ENCODE results near the gene PPIF.
"Not testable (repeated sequence)": the region's sequence is repeated elsewhere in the genome, so short reads cannot be mapped to it uniquely, and the experiment has no call there.

PPIF gene

GRCh38 chr10:79331709-79332108, 15.6 kb upstream of the PPIF start:
- DNase-seq (ENCODE audit: low read depth): peak; percentile 72

DNA sequence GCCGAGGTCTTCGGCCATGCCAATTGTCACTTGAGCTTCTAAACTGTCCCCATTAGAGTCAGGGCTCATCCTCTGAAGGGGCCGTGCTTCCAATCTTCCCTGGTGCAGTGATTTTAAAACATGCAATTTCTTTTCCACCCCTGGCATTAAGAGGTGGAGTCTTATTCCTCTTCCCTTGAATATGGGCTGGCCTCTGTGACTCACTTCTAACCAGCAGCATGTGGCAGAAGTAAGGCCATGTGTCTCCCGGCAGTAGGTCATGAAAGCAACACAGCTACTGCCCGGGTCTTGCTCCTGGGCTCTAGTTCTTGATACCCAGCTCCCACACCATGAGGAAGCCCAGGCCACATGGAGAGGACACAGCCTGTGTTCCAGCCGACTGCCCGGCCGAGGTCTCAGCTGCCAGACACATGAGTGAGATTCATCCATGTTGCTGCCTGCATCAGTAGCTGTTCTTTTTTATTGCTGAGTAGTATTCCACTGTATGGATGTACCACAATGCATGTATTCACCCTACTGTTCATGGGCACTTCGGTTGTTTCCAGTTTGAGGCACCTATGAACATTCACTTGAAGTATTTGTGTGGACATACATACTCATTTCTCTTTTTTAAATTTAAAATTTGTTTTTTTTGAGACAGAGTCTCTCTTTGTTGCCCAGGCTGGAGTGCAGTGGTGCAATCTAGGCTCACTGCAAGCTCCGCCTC, 14.5 kb upstream of the PPIF start:
- DNase-seq (ENCODE audit: low read depth): not testable (repeated sequence)

DNA sequence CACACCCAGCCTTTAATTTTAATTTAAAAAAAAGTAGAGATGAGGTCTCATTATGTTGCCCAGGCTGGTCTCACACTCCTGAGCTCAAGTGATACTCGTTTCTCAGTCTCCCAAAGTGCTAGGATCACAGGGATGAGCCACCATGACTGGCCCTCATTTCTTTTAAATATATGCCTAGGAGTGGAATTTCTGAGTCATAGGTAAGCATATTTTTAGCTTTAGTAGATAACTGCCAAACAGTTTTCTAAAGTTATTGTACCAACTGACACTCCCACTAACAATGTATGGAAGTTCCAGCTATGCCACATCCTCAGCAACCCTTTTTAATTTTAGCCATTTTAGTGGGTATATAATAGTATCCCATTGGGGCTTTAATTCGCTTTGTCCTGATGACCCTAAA, 13.8 kb upstream of the PPIF start:
- DNase-seq (ENCODE audit: low read depth): peak; percentile 65

DNA sequence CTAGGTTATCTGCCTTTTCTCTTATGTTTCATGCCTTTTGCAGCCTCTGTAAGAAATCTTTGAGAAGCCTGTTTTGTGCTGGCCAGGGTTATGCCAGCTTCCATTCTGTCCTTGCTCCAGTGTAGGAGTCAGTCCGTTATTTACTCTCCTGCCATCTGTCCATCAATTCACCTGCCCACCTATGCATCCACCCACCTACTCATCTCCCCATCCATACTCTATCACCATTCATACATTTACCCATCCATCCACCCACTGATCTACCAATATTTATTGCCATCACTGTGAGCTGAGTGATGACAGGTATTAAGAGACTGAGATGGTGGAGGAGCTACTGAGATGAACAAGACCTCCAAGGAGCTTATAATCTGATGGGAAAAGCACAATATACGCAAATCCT, 12.7 kb upstream of the PPIF start:
- DNase-seq (ENCODE audit: low read depth): no peak

- no peak for DNase-seq (ENCODE audit: low read depth)
Measured at GRCh38 chr10:79335094-79335469, 12.2 kb upstream of the PPIF start.

- no peak for DNase-seq (ENCODE audit: low read depth)
Measured at GRCh38 chr10:79335470-79336235, 11.6 kb upstream of the PPIF start.

GRCh38 chr10:79336276-79336675, 11.0 kb upstream of the PPIF start:
- no peak for DNase-seq (ENCODE audit: low read depth)

DNA sequence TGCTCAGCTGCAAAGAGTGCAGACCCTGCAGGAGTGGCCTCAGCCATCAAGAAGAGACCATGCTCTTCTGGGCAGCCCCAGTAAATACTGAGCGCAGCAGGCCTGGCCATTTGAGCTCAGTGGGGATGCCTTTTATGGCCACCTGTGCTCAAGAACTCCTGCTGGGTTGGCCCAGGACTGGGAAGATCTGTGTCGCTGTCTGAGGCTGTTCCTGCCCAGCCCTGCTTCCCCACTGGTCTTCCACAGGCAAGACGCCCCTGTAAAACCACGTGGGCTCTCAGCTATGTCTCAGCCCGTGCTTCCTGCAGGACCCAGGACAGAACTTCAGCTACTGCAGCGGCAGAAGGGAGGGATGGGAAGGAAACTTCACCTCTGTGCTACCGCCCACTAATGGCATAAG, 10.5 kb upstream of the PPIF start:
- no peak for DNase-seq (ENCODE audit: low read depth)

DNA sequence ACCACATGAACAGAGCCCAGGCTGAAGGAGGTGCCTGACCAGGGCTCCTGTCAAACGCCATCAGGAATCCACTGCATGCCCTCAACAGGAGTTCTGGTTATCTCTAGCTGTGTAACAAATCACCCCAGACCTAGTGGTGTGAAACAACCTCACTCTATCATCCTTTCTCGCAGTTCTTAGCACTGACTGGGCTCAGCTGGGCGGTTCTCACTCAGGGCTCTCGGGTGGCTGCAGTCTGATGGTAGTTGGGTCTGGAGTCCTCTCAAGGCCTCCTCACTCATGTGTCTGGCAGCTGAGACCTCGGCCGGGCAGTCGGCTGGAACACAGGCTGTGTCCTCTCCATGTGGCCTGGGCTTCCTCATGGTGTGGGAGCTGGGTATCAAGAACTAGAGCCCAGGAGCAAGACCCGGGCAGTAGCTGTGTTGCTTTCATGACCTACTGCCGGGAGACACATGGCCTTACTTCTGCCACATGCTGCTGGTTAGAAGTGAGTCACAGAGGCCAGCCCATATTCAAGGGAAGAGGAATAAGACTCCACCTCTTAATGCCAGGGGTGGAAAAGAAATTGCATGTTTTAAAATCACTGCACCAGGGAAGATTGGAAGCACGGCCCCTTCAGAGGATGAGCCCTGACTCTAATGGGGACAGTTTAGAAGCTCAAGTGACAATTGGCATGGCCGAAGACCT, 9.3 kb upstream of the PPIF start:
- DNase-seq (ENCODE audit: low read depth): not testable (repeated sequence)

- DNase-seq (ENCODE audit: low read depth): no peak
Measured at GRCh38 chr10:79339266-79339665, 8.0 kb upstream of the PPIF start.

DNA sequence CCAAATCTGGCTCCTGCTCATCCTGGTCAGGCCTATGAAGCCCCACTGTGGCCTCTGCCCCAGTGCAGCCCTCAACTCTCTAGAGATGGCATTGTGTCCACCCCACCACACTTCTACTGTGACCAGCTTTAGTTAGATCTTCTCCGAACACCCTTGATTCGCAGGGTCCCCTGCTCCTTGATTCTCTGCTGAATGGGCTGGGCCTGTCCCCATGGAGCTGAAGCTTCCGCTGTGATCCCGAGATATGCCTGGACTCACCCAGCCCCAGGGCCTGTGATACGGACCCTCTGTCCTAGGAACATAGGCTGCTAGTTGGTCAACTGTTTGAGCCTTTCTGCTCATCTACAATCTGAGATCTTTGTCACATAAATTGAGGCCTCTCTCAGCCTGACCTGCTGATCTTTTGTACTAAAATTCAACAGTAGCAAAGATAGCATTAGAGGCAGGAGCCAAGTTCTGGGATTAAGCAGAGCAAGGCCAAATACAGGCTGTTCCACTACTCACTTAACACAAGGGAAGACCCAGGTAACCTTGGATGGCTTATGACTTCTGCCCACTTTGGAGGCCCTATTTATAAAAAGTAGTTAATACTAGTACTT, 6.5 kb upstream of the PPIF start:
- no peak for DNase-seq (ENCODE audit: low read depth)

- DNase-seq (ENCODE audit: low read depth): no peak
Measured at GRCh38 chr10:79342295-79342761, 4.9 kb upstream of the PPIF start.

GRCh38 chr10:79342811-79343561, 4.3 kb upstream of the PPIF start:
- peak; percentile 57 for DNase-seq (ENCODE audit: low read depth)

- no peak for DNase-seq (ENCODE audit: low read depth)
Measured at GRCh38 chr10:79344502-79345195, 2.6 kb upstream of the PPIF start.

GRCh38 chr10:79345241-79346011, 1.8 kb upstream of the PPIF start:
- DNase-seq (ENCODE audit: low read depth): no peak

GRCh38 chr10:79346012-79346340, 1.3 kb upstream of the PPIF start:
- no peak for DNase-seq (ENCODE audit: low read depth)

DNA sequence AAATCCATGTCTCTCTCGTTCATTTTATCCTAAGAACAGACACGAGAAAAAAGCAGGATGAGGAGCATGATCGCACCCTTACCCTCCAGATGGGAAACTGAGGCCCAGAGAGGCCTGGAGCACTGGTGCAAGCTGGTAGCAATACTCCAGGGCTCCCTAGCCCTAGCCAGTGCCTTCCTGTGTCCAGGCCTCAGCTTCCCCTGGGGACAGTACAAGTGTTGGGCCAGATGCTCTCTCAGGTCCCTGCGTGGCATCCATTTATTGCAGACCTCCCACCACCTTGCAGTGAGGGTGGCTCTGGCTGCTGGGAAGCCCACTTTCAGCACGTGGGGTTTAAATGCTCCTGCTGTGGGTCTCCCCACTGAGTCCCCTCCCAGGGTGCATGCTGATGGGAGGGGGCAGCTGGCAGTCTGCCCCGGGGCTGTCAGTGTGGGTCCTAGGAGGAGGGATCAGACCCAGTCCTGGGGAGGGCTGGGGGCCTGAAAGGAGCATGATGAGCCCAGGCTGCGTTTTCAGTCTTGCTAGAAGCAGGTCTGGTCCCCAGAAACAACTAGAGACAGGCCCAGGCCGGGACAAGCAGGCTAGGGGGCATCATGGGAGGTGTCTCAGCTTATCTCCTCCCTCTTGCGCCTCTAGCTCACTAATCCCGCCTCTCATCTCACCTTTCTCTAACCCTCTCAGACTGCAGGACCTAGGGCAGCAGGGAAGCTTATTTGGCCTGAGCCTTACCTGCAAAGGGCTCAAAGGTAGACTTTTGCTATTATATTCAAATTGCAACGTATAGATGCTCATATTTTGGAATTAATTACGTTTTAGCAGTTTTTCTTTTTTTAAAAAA, 662 bp upstream of the PPIF start:
- no peak for DNase-seq (ENCODE audit: low read depth)

- DNase-seq (ENCODE audit: low read depth): peak; percentile 37
Measured at GRCh38 chr10:79347894-79348639, 798 bp downstream of the PPIF start.

DNA sequence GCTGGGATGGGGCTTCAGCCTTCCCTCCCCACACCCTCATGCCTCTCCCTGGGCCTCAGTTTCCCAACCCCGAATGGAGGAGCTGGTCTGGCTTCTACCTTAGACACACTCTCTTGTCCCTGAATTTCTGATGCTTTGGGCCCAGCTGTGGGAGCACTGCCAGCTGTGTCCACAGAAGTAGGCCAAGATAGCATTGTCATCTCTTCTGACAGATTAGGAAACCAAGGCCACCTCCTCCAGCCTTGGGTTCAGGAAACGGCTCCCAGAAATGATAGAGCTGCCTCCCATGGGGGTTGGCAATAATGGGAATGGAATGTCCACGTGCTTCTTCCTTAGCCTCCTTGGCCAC, 1.3 kb downstream of the PPIF start:
- no peak for DNase-seq (ENCODE audit: low read depth)

Measured in stromal cell of bone marrow (primary cell).